Dendritic cell treated with granulocyte-macrophage colony-stimulating factor and Interleukin-4, amounts not matched to agents 40 ng/mL and 50 ng/mL, for 4 days (primary cell): Measurements from ENCODE around the gene SIK3.

Experiments used
- H3K27ac Mint-ChIP-seq: one replicate; pipeline ENCODE4 v1.8.0; 2022; ENCODE audit warnings: mild to moderate bottlenecking, mixed read lengths
- H3K27me3 Mint-ChIP-seq: one replicate; pipeline ENCODE4 v1.8.0; 2022; ENCODE audit warnings: mild to moderate bottlenecking, mixed read lengths
- H3K36me3 Mint-ChIP-seq: one replicate; pipeline ENCODE4 v1.8.0; 2022; ENCODE audit warnings: low read depth, mixed read lengths
- H3K4me1 Mint-ChIP-seq: one replicate; pipeline ENCODE4 v1.8.0; 2022; ENCODE audit warnings: low read depth, mixed read lengths
- H3K4me3 Mint-ChIP-seq: one replicate; pipeline ENCODE4 v1.8.0; 2022; ENCODE audit warnings: mild to moderate bottlenecking, moderate library complexity, mixed read lengths
- H3K9me3 Mint-ChIP-seq: one replicate; pipeline ENCODE4 v1.8.0; 2022; ENCODE audit warnings: mixed read lengths
- intact Hi-C: fragments of 100-400 bp; cut with micrococcal nuclease; formaldehyde crosslinking; loops from one replicate; pipeline ENCODE4 v1.15.0; 2022

SIK3 gene

DNA sequence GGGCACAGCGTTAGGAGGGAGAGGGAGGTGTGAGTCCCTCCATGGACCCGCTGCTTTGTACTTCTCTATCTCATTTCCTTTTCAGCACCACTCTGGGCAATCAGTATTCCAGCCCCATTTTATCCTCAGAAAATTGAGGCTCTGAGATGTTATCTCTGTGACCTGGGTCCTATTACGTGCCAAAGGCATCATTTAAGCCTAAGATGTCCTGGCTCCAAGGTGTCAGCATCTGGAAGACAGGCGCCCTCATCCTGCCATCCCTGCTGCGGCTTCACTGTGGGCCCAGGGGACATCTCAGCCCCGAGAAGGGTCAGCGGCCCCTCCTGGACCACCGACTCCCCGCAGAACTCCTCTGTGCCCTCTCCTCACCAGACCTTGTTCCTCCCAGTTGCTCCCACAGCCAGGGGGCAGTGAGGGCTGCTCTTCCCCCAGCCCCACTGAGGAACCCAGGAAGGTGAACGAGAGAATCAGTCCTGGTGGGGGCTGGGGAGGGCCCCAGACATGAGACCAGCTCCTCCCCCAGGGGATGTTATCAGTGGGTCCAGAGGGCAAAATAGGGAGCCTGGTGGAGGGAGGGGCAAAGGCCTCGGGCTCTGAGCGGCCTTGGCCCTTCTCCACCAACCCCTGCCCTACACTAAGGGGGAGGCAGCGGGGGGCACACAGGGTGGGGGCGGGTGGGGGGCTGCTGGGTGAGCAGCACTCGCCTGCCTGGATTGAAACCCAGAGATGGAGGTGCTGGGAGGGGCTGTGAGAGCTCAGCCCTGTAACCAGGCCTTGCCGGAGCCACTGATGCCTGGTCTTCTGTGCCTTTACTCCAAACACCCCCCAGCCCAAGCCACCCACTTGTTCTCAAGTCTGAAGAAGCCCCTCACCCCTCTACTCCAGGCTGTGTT, 269.4 kb downstream of the SIK3 start:
- Mint-ChIP-seq H3K27ac (no peak overlapping the region), H3K27me3 (no peaks in the 10 kb centered on the region), H3K4me1 (no peaks in the 10 kb centered on the region), H3K36me3 (no peaks in the 10 kb centered on the region), H3K4me3 (no peak overlapping the region), H3K9me3 (no peaks in the 10 kb centered on the region)
- intact Hi-C loops, result no loop called here

DNA sequence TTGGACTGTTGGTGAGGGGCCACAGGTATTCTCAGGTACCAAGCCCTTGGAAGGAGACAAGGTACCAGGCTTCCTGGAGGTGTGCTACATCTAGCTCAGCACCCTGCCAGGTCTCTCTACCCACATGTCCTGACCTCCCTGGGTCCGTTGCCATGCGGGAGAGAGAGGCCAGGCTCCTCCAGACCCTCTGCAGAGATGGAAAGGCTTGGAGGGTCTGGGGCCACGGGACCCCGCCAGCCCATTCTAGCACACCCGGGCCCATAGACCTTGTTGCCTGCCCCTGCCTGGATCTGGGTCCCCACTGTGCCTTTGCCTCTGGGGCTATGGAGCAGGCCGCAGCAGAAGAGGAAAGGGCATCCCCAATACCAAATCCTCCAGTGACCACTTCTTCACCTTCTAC, 270.8 kb downstream of the SIK3 start:
- no peaks in the 10 kb centered on the region for H3K4me1 Mint-ChIP-seq
- intact Hi-C loops, result no loop called here
- no peaks in the 10 kb centered on the region for H3K9me3 Mint-ChIP-seq
- H3K27me3 Mint-ChIP-seq, result no peaks in the 10 kb centered on the region
- H3K27ac Mint-ChIP-seq, result no peak overlapping the region
- H3K36me3 Mint-ChIP-seq, result no peaks in the 10 kb centered on the region
- H3K4me3 Mint-ChIP-seq, result no peak overlapping the region

DNA sequence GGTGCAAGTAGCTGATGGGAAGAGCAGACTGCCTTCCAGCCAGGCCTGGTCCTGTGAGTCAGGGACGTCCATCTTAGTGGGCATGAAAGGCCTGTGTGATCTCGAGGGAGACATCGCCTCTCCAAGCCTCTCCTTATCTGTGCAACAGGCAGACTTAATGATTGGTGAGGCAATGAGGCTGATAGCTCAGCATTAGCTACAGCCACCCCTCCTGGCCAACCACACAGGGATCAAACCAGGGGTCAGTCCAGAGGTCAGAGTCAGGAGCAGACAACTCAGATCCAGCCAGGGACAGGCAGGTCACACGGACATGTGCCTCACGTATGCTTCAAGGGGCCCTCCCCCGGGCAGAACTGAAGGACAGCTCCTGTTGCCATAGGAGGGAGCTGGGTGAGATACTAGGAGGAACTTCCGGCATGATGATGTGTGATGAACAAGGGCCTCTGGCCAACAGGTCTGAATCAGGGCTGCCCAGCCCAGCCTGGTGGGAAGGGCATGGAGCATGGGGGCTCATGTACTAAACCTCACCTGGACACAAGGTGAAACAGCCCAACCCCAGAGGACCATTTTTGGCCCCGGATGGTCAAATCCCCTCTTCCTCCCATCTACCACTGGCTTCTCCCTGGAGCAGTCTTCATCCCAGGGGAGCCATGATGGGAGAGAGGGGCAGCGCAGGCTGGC, 271.3 kb downstream of the SIK3 start:
- H3K9me3 Mint-ChIP-seq, result no peaks in the 10 kb centered on the region
- H3K36me3 Mint-ChIP-seq, result no peaks in the 10 kb centered on the region
- H3K4me1 Mint-ChIP-seq, result no peaks in the 10 kb centered on the region
- no peak overlapping the region for H3K4me3 Mint-ChIP-seq
- no peaks in the 10 kb centered on the region for H3K27me3 Mint-ChIP-seq
- no peak overlapping the region for H3K27ac Mint-ChIP-seq
- intact Hi-C loops, result no loop called here

- no peaks in the 10 kb centered on the region for H3K9me3 Mint-ChIP-seq
- H3K27ac Mint-ChIP-seq, result no peak overlapping the region
- no peaks in the 10 kb centered on the region for H3K36me3 Mint-ChIP-seq
These were observed 272.1 kb downstream of the SIK3 start for GRCh38 chr11:116825854-116826750.

DNA sequence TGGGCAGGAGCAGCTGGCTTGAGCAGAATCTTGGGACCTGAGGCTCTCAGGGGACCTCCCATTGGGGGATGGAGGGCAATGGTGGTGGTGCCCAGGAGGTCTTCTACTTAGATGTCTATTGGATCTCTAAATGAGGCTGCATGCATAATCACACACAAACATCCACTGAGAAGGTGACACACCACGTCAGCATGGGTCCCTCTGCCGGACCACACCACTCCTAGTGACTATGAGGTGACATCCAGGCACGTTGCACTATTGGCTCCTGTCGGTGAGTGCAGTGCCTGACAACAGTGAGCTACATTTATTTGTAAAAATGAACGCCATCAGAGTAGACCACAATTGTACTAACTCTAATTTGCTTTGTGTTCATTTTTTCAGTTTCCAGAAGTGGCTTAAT, 272.8 kb downstream of the SIK3 start:
- H3K27ac Mint-ChIP-seq, result no peak overlapping the region
- H3K4me3 Mint-ChIP-seq, result no peak overlapping the region
- no peaks in the 10 kb centered on the region for H3K4me1 Mint-ChIP-seq
- intact Hi-C loops, result no loop called here
- H3K9me3 Mint-ChIP-seq, result no peaks in the 10 kb centered on the region
- H3K27me3 Mint-ChIP-seq, result no peaks in the 10 kb centered on the region
- H3K36me3 Mint-ChIP-seq, result no peaks in the 10 kb centered on the region

More at GRCh38 chr11:116825854-116826750, 272.1 kb downstream of the SIK3 start:
- H3K27me3 Mint-ChIP-seq, result no peaks in the 10 kb centered on the region
- H3K4me3 Mint-ChIP-seq, result no peak overlapping the region
- intact Hi-C loops, result no loop called here
- no peaks in the 10 kb centered on the region for H3K4me1 Mint-ChIP-seq

- Mint-ChIP-seq H3K9me3 (no peaks in the 10 kb centered on the region), H3K27me3 (no peaks in the 10 kb centered on the region), H3K27ac (no peak within 1 kb of the TSS), H3K4me1 (no peaks in the 10 kb centered on the region), H3K4me3 (no peak within 1 kb of the TSS), H3K36me3 (no peaks in the 10 kb centered on the region)
- intact Hi-C loops, result no loop called here
These were observed 275.0 kb downstream of the SIK3 start, which contains the start of gene APOA4 for GRCh38 chr11:116823031-116823843. Gene APOA4, minus strand, starts transcription at chr11:116823304. Its CDS starts 113 bp downstream, at chr11:116823191.

DNA sequence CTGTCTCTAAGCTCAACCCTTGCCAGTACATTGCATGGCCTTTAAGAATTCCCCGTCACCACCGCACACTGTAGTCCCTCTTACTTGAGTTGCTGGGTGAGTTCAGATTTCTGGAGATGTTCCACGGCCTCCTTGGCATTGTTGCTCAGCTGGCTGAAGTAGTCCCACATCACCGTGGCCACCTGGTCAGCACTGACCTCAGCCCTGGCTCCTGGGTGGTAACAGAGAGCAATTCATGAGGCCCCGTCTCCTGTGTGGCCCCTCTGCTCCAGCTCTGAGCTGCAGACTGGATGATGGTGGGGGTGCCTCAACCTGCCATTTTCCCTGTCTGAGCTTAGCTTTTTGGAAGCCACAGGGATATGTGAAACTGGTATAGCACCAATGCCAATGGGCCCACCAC, 275.7 kb downstream of the SIK3 start:
- no peak overlapping the region for H3K27ac Mint-ChIP-seq
- H3K9me3 Mint-ChIP-seq, result no peaks in the 10 kb centered on the region
- H3K36me3 Mint-ChIP-seq, result no peaks in the 10 kb centered on the region
- no peak overlapping the region for H3K4me3 Mint-ChIP-seq
- no peaks in the 10 kb centered on the region for H3K4me1 Mint-ChIP-seq
- no peaks in the 10 kb centered on the region for H3K27me3 Mint-ChIP-seq
- intact Hi-C loops, result no loop called here

DNA sequence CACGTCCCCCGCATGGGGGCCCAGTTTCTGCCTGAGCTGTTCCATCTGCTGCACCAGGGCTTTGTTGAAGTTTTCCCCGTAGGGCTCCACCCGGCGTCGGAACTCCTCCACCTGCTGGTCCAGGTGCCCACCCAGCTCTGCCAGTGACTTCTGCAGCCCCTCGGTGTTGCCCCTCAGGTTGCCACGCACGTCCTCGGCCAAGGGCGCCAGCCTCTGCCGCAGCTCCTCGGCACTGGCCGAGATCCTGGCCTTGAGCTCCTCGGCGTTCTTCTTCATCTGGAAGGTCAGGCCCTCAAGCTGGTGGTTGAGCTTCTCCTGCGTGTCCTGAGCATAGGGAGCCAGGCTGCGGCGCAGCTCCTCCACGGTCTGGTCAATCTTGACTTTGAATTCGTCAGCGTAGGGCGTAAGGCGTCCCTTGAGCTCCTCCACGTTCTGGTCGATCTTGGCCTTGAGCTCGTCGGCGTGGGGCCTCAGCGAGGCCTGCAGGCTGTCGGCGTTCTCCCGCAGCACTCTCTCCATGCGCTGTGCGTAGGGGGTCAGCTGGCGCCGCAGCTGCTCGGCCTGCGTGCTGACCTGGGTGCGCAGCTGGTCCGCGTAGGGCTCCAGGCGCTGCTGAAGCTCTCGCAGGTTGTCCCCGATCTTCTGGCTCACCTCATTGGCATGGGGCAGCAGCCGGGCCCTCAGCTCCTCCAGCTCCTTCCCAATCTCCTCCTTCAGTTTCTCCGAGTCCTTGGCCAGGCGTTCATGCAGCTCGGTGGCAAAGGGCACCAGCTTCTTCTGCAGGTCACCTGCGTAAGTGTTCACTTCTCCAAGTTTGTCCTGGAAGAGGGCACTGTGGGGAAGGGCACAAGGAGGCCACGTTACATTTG, 276.9 kb downstream of the SIK3 start:
- Mint-ChIP-seq H3K27ac (no peak overlapping the region), H3K4me3 (no peak overlapping the region)

DNA sequence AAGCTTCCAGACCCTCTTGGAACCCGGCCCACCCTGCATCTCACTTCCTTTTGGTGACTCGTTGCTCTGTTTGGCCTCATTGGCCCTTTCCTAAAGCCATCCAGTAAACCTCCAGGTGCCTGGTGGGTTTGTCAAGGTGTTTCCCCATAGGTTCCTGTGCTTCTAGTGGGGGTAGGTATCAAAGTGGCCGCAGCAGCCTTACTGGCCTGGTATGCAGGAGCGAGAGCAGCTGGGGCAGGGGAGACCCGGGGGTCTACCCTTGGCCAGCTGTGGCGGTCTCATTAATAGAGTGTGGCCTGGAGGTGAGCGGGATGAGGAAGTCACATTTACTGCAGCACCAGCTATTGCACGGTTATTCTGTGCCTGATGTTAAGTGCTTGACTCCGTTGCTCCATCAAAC, 279.2 kb downstream of the SIK3 start:
- no peaks in the 10 kb centered on the region for H3K36me3 Mint-ChIP-seq
- peaks cover 6% of the 10 kb centered on the region for H3K4me1 Mint-ChIP-seq
- no peaks in the 10 kb centered on the region for H3K27me3 Mint-ChIP-seq
- no peak overlapping the region for H3K27ac Mint-ChIP-seq
- H3K4me3 Mint-ChIP-seq, result no peak overlapping the region
- intact Hi-C loops, result no loop called here
- H3K9me3 Mint-ChIP-seq, result no peaks in the 10 kb centered on the region

More for the DNA sequence above, 276.9 kb downstream of the SIK3 start:
- Mint-ChIP-seq H3K9me3 (no peaks in the 10 kb centered on the region), H3K27me3 (no peaks in the 10 kb centered on the region), H3K4me1 (no peaks in the 10 kb centered on the region), H3K36me3 (no peaks in the 10 kb centered on the region)
- intact Hi-C loops, result no loop called here

GRCh38 chr11:116814502-116814901, 283.7 kb downstream of the SIK3 start:
- Mint-ChIP-seq H3K4me3 (no peak overlapping the region), H3K27me3 (no peaks in the 10 kb centered on the region), H3K9me3 (no peaks in the 10 kb centered on the region), H3K4me1 (peaks cover 6% of the 10 kb centered on the region), H3K36me3 (no peaks in the 10 kb centered on the region), H3K27ac (no peak overlapping the region)
- intact Hi-C loops, result no loop called here

DNA sequence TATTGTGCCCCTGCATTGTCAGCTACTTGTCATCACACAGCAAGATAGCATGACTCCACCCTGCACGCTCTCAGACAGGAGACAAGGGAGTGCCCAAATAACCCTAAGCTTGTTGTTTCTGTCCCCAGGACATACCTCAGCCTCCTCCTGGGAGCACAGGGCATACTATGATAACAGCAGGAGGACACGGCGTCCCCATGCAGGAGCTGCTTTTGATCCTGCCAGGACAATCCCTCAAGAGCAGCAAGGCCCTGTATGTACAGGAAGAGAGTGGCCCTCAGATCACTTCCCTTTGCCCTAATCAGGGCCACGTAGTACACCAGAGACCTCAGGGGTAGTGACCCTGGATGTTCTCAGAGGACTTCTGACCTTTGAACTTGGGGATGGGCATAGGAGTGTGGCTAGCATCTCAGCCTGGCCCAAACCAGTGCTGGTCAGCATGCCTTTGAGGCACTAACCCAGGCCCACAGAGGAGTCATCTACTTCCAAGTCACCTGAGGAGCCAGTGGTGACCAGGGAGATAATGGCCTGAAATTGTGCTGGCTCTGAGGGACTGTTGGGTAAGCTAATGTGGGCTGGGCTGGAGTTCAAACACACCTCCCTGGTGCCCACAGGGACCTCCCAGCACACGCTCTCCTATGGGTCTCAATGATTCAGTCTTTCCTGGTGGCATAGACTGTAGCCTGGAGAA, 284.3 kb downstream of the SIK3 start:
- no peaks in the 10 kb centered on the region for H3K9me3 Mint-ChIP-seq
- no peaks in the 10 kb centered on the region for H3K36me3 Mint-ChIP-seq
- intact Hi-C loops, result no loop called here
- H3K4me1 Mint-ChIP-seq, result peaks cover 6% of the 10 kb centered on the region
- H3K4me3 Mint-ChIP-seq, result no peak overlapping the region
- H3K27ac Mint-ChIP-seq, result no peak overlapping the region
- no peaks in the 10 kb centered on the region for H3K27me3 Mint-ChIP-seq

DNA sequence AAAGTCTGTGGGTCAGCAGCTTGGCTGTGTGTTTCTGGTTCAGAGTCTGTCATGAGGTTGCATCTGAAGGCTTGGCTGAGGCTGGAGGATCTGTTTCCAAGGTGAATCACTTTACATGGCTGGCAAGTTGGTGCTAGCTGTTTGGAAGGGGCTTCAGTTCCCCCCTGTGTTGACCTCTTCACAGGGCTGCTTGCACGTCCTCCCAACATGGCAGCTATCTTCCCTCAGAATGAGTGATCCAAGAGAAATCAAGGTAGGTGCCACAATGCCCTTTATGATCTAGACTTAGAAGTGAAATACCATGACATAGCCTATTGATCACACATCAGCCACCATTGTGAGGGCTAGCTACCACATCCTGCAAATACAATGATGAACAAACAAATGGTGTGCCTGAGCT, 285.1 kb downstream of the SIK3 start:
- Mint-ChIP-seq H3K4me1 (peaks cover 6% of the 10 kb centered on the region), H3K9me3 (no peaks in the 10 kb centered on the region), H3K36me3 (no peaks in the 10 kb centered on the region), H3K27ac (no peak overlapping the region), H3K4me3 (no peak overlapping the region), H3K27me3 (no peaks in the 10 kb centered on the region)
- intact Hi-C loops, result no loop called here
